ENCODE data around the gene IFI6. TPM values are rescaled to one million over a fixed set of nuclear protein-coding genes. Genes with fewer than 3 reads are reported as not detected.

Gene IFI6
- total and polyA plus RNA-seq, 2 of the 13 experiments (the other 11 are each of a cell fraction or from before 2014, with no cell fraction given) = 12.9 to 13.2 TPM

DNA sequence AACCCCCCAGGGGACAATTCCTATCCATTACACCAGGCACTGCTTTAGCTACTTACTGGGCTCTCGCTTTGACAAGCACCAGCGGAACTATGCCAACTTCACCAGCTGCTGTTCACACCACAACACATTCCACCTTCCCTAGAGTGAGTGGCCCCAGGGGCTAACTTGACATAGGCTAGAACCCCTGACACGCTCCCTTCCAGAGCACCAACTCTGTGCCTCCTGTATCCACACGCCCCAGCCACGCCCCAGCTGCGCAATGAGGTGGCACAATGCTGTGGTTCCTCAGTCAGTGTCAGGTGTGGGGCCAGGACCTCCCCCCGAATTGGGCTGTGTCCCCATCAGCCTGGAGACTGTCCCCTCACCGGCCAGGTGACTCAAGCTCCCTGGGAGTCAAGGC is 25.3 kb downstream of the IFI6 start:
- DNase-seq (ENCODE audit: low spot score) (no peak), FAIRE-seq (no peak), ATAC-seq (no peak)
- Histone ChIP-seq H3K4me1 (ENCODE audit: insufficient read depth, low read length) (peaks cover 21% of the 10 kb centered on the region), H3K36me3 (replicated peaks in 1 of 2; ENCODE audit: control insufficient read depth in 1 of 2, insufficient read depth in 2 of 2, low read length in 2 of 2) (no peaks in the 10 kb centered on the region), H3K27me3 (ENCODE audit: control insufficient read depth in 1 of 2, insufficient read depth in 2 of 2, low read length in 2 of 2) (peaks cover 1 to 15% of the 10 kb centered on the region in 2 experiments; a peak in 1 of 5 replicates), H3K79me2 (ENCODE audit: insufficient read depth, low read length) (no peaks in the 10 kb centered on the region), H3K9ac (ENCODE audit: insufficient read depth, low read depth, low read length) (no peak overlapping the region), H2AFZ (ENCODE audit: low read length) (no peak overlapping the region), H3K9me3 (ENCODE audit: low read length) (no peaks in the 10 kb centered on the region), H3K27ac (ENCODE audit: extremely low read length, insufficient read depth, low read length) (no peak overlapping the region), H3K4me3 (replicated peaks in 1 of 3; ENCODE audit: insufficient read depth in 1 of 3, low read depth in 2 of 3, low read length in 3 of 3) (no peak overlapping the region), H3K4me2 (ENCODE audit: low read depth, low read length) (no peak overlapping the region), H4K20me1 (ENCODE audit: insufficient read depth, low read length) (no peaks in the 10 kb centered on the region)
- no TSS peak for BruUV-seq (replicated peaks)
- intact Hi-C loops (cut with micrococcal nuclease; ENCODE audit: unreplicated experiment) = no loop called here
- ChIA-PET CTCF (ENCODE audit: low intra/inter-chr PET ratio, low total read pairs) (no interaction called here), POLR2A (no interaction called here)
- TF ChIP-seq ATF1 (CRISPR knock-in tag; IDR thresholded peaks at IDR 0.05) = no peak
- TF ChIP-seq GATAD1 (CRISPR knock-in tag; IDR thresholded peaks at IDR 0.05) = no peak
- no peak for TF ChIP-seq ZNF362 (CRISPR knock-in tag; IDR thresholded peaks at IDR 0.05; ENCODE audit: borderline replicate concordance)
- WGBS (ENCODE audit: low lambda C conversion rate) = 25% methylated on average over 7 of the region's 8 CpGs
- in situ Hi-C loops (cut with HindIII; ENCODE audit: extremely low pct_ligation_motif_present, low pct_unique_long_range_greater_than_20kb) = no loop called here

GRCh38 chr1:27645071-27645415 is 26.9 kb downstream of the IFI6 start:
- Histone ChIP-seq H3K9ac (ENCODE audit: insufficient read depth, low read depth, low read length) (no peak overlapping the region), H4K20me1 (ENCODE audit: insufficient read depth, low read length) (no peaks in the 10 kb centered on the region), H3K27ac (ENCODE audit: extremely low read length, insufficient read depth, low read length) (no peak overlapping the region), H3K4me3 (replicated peaks in 1 of 3; ENCODE audit: insufficient read depth in 1 of 3, low read depth in 2 of 3, low read length in 3 of 3) (no peak overlapping the region), H2AFZ (ENCODE audit: low read length) (no peak overlapping the region), H3K36me3 (replicated peaks in 1 of 2; ENCODE audit: control insufficient read depth in 1 of 2, insufficient read depth in 2 of 2, low read length in 2 of 2) (no peaks in the 10 kb centered on the region), H3K79me2 (ENCODE audit: insufficient read depth, low read length) (no peaks in the 10 kb centered on the region), H3K4me1 (ENCODE audit: insufficient read depth, low read length) (peaks cover 8% of the 10 kb centered on the region), H3K4me2 (ENCODE audit: low read depth, low read length) (no peak overlapping the region), H3K9me3 (ENCODE audit: low read length) (no peaks in the 10 kb centered on the region), H3K27me3 (ENCODE audit: control insufficient read depth in 1 of 2, insufficient read depth in 2 of 2, low read length in 2 of 2) (peaks cover 1 to 15% of the 10 kb centered on the region in 2 experiments; a peak in 1 of 5 replicates)
- BruUV-seq (replicated peaks) = no TSS peak
- CTCF ChIA-PET (ENCODE audit: low intra/inter-chr PET ratio, low total read pairs) = interaction anchor here (1.1 kb wide), 1 partner anchor 36 kb away, joined by 3 read pairs; no protein-coding TSS in a partner anchor
- WGBS (ENCODE audit: low lambda C conversion rate) = no CpG with 5 or more reads among the region's 4 CpGs
- DNase-seq (ENCODE audit: low spot score) = no peak
- no peak for FAIRE-seq
- no peak for ATAC-seq
- in situ Hi-C loops (cut with HindIII; ENCODE audit: extremely low pct_ligation_motif_present, low pct_unique_long_range_greater_than_20kb) = no loop called here
- intact Hi-C loops (cut with micrococcal nuclease; ENCODE audit: unreplicated experiment) = no loop called here
- POLR2A ChIA-PET = no interaction called here
- TF ChIP-seq, protein P1, sequence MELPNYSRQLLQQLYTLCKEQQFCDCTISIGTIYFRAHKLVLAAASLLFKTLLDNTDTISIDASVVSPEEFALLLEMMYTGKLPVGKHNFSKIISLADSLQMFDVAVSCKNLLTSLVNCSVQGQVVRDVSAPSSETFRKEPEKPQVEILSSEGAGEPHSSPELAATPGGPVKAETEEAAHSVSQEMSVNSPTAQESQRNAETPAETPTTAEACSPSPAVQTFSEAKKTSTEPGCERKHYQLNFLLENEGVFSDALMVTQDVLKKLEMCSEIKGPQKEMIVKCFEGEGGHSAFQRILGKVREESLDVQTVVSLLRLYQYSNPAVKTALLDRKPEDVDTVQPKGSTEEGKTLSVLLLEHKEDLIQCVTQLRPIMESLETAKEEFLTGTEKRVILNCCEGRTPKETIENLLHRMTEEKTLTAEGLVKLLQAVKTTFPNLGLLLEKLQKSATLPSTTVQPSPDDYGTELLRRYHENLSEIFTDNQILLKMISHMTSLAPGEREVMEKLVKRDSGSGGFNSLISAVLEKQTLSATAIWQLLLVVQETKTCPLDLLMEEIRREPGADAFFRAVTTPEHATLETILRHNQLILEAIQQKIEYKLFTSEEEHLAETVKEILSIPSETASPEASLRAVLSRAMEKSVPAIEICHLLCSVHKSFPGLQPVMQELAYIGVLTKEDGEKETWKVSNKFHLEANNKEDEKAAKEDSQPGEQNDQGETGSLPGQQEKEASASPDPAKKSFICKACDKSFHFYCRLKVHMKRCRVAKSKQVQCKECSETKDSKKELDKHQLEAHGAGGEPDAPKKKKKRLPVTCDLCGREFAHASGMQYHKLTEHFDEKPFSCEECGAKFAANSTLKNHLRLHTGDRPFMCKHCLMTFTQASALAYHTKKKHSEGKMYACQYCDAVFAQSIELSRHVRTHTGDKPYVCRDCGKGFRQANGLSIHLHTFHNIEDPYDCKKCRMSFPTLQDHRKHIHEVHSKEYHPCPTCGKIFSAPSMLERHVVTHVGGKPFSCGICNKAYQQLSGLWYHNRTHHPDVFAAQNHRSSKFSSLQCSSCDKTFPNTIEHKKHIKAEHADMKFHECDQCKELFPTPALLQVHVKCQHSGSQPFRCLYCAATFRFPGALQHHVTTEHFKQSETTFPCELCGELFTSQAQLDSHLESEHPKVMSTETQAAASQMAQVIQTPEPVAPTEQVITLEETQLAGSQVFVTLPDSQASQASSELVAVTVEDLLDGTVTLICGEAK (IDR thresholded peaks at IDR 0.05) = no peak
- TF ChIP-seq, protein P1 (CRISPR knock-in tag; IDR thresholded peaks at IDR 0.05) = no peak
- TF ChIP-seq NBN (conservative IDR thresholded peaks at IDR 0.05) = no peak
- TF ChIP-seq MNT (IDR thresholded peaks at IDR 0.05) = no peak
